ACC112 (cell line): ENCODE measurements around the gene RNF213.

Source experiments
- H2AFZ ChIP-seq: fragments of 200-600 bp; sonication (generic); one replicate; pipeline ENCODE4 v1.6.0; 2017; ENCODE audit warnings: antibody characterized with exemption, low read length; ENCODE audit not compliant: unreplicated experiment
- H3K27ac ChIP-seq: fragments of 200-600 bp; sonication (generic); 2 replicates; pipeline ENCODE4 v1.5.1; 2014; ENCODE audit warnings: low read depth, mild to moderate bottlenecking, antibody characterized with exemption, low read length, moderate library complexity
- H3K27me3 ChIP-seq: fragments of 200-600 bp; sonication (generic); 2 replicates; pipeline ENCODE4 v1.6.1; 2014; ENCODE audit warnings: mild to moderate bottlenecking, antibody characterized with exemption, low read length, moderate library complexity, mixed read lengths; ENCODE audit not compliant: insufficient read depth
- H3K36me3 ChIP-seq: fragments of 200-600 bp; sonication (generic); 2 replicates; pipeline ENCODE4 v1.6.1; 2016; ENCODE audit warnings: mild to moderate bottlenecking, antibody characterized with exemption, low read length, moderate library complexity, mixed read lengths; ENCODE audit not compliant: insufficient read depth
- H3K4me1 ChIP-seq: fragments of 200-600 bp; sonication (generic); one replicate; pipeline ENCODE4 v1.6.1; 2016; ENCODE audit warnings: low read length, mixed read lengths; ENCODE audit not compliant: insufficient read depth, unreplicated experiment, control insufficient read depth
- H3K4me3 ChIP-seq: fragments of 200-600 bp; sonication (generic); 2 replicates; pipeline ENCODE4 v1.5.1; 2014; ENCODE audit warnings: mild to moderate bottlenecking, low read depth, low read length
- H3K79me2 ChIP-seq: fragments of 200-600 bp; sonication (generic); one replicate; pipeline ENCODE4 v1.6.0; 2016; ENCODE audit warnings: low read length; ENCODE audit not compliant: control insufficient read depth, unreplicated experiment, insufficient read depth

The RNF213 gene

GRCh38 chr17:80385046-80385445, 124.4 kb downstream of the RNF213 start:
- no peaks in the 10 kb centered on the region for H3K79me2 ChIP-seq
- no peak overlapping the region for H3K4me3 ChIP-seq
- H3K27ac ChIP-seq = no peak overlapping the region
- peaks cover 50% of the 10 kb centered on the region for H3K36me3 ChIP-seq
- H3K4me1 ChIP-seq = no peaks in the 10 kb centered on the region
- H3K27me3 ChIP-seq = no peaks in the 10 kb centered on the region
- no peak overlapping the region for H2AFZ ChIP-seq

- Histone ChIP-seq H3K27me3 (no peaks in the 10 kb centered on the region), H3K4me1 (no peaks in the 10 kb centered on the region), H3K79me2 (no peaks in the 10 kb centered on the region), H3K36me3 (peaks cover 53% of the 10 kb centered on the region), H3K4me3 (no peak overlapping the region), H2AFZ (no peak overlapping the region), H3K27ac (no peak overlapping the region)
Measured at GRCh38 chr17:80386341-80386740, 125.7 kb downstream of the RNF213 start.

GRCh38 chr17:80387071-80387470, 126.4 kb downstream of the RNF213 start:
- no peak overlapping the region for H3K27ac ChIP-seq
- H3K79me2 ChIP-seq = no peaks in the 10 kb centered on the region
- H3K4me1 ChIP-seq = no peaks in the 10 kb centered on the region
- peaks cover 46% of the 10 kb centered on the region for H3K36me3 ChIP-seq
- no peaks in the 10 kb centered on the region for H3K27me3 ChIP-seq
- H3K4me3 ChIP-seq = no peak overlapping the region
- no peak overlapping the region for H2AFZ ChIP-seq

- H3K4me3 ChIP-seq = no peak overlapping the region
- H3K36me3 ChIP-seq = peaks cover 42% of the 10 kb centered on the region
- no peaks in the 10 kb centered on the region for H3K4me1 ChIP-seq
- no peak overlapping the region for H3K27ac ChIP-seq
- no peak overlapping the region for H2AFZ ChIP-seq
- H3K79me2 ChIP-seq = no peaks in the 10 kb centered on the region
- no peaks in the 10 kb centered on the region for H3K27me3 ChIP-seq
Measured at GRCh38 chr17:80388175-80388574, 127.5 kb downstream of the RNF213 start.

GRCh38 chr17:80388601-80389000, 127.9 kb downstream of the RNF213 start:
- Histone ChIP-seq H2AFZ (no peak overlapping the region), H3K4me1 (no peaks in the 10 kb centered on the region), H3K36me3 (peaks cover 46% of the 10 kb centered on the region), H3K27ac (no peak overlapping the region), H3K79me2 (no peaks in the 10 kb centered on the region), H3K4me3 (no peak overlapping the region), H3K27me3 (no peaks in the 10 kb centered on the region)

GRCh38 chr17:80389011-80389995, 128.7 kb downstream of the RNF213 start:
- no peak overlapping the region for H3K27ac ChIP-seq
- no peak overlapping the region for H3K4me3 ChIP-seq
- no peaks in the 10 kb centered on the region for H3K4me1 ChIP-seq
- H2AFZ ChIP-seq = no peak overlapping the region
- no peaks in the 10 kb centered on the region for H3K79me2 ChIP-seq
- H3K36me3 ChIP-seq = peaks cover 53% of the 10 kb centered on the region
- H3K27me3 ChIP-seq = no peaks in the 10 kb centered on the region

GRCh38 chr17:80393241-80393890, 132.7 kb downstream of the RNF213 start:
- peaks cover 38% of the 10 kb centered on the region for H3K36me3 ChIP-seq
- H2AFZ ChIP-seq = no peak overlapping the region
- H3K79me2 ChIP-seq = no peaks in the 10 kb centered on the region
- H3K27ac ChIP-seq = no peak overlapping the region
- no peaks in the 10 kb centered on the region for H3K27me3 ChIP-seq
- no peaks in the 10 kb centered on the region for H3K4me1 ChIP-seq
- no peak overlapping the region for H3K4me3 ChIP-seq

GRCh38 chr17:80393961-80394360, 133.3 kb downstream of the RNF213 start:
- Histone ChIP-seq H3K4me1 (no peaks in the 10 kb centered on the region), H2AFZ (no peak overlapping the region), H3K79me2 (no peaks in the 10 kb centered on the region), H3K36me3 (peaks cover 32% of the 10 kb centered on the region), H3K27me3 (no peaks in the 10 kb centered on the region), H3K27ac (no peak overlapping the region), H3K4me3 (no peak overlapping the region)

GRCh38 chr17:80394629-80395216, 134.1 kb downstream of the RNF213 start:
- H3K79me2 ChIP-seq = no peaks in the 10 kb centered on the region
- peaks cover 27% of the 10 kb centered on the region for H3K36me3 ChIP-seq
- no peaks in the 10 kb centered on the region for H3K27me3 ChIP-seq
- H3K4me1 ChIP-seq = no peaks in the 10 kb centered on the region
- H3K4me3 ChIP-seq = no peak overlapping the region
- no peak overlapping the region for H2AFZ ChIP-seq
- H3K27ac ChIP-seq = no peak overlapping the region

GRCh38 chr17:80395402-80396151, 134.9 kb downstream of the RNF213 start:
- no peaks in the 10 kb centered on the region for H3K27me3 ChIP-seq
- H3K4me1 ChIP-seq = no peaks in the 10 kb centered on the region
- no peaks in the 10 kb centered on the region for H3K79me2 ChIP-seq
- H3K4me3 ChIP-seq = no peak overlapping the region
- no peak overlapping the region for H3K27ac ChIP-seq
- peaks cover 20% of the 10 kb centered on the region for H3K36me3 ChIP-seq
- H2AFZ ChIP-seq = no peak overlapping the region
